OCI-LY7 (cell line): ENCODE results near the gene SETD7. TPM values are rescaled to one million over a fixed set of nuclear protein-coding genes. Genes with fewer than 3 reads are reported as not detected.
"Not testable (repeated sequence)": the region's sequence is repeated elsewhere in the genome, so short reads cannot be mapped to it uniquely, and the experiment has no call there.

Experiments used
- BruUV-seq: library from RNA; stranded (reverse); fragments of 400-500 nt; replicated peaks from 2 replicates; lab custom pipeline; 2021; lab: Mats Ljungman, UMichigan
- CTCF ChIA-PET: fragments of 300-600 bp; sonication (Branson Sonifier 250); formaldehyde crosslinking; loops from one replicate; lab custom pipeline; 2022; ENCODE audit warnings: antibody characterized with exemption; ENCODE audit not compliant: unreplicated experiment; lab: Charles Lee
- POLR2A ChIA-PET: fragments of 300-600 bp; sonication (Branson Sonifier 250); formaldehyde crosslinking; loops from one replicate; lab custom pipeline; 2022; ENCODE audit warnings: antibody characterized with exemption; lab: Charles Lee
- DNase-seq: peaks from one replicate; pipeline ENCODE4 v3.0.0-alpha.2; 2015; ENCODE audit warnings: low spot score
- H2AFZ ChIP-seq: fragments of 200-600 bp; sonication (generic), shearing (Covaris generic); 2 replicates; pipeline ENCODE4 v1.6.1; 2014; ENCODE audit warnings: mild to moderate bottlenecking, antibody characterized with exemption, low read length, moderate library complexity
- H3K27ac ChIP-seq: fragments of 200-600 bp; sonication (generic); 2 replicates; pipeline ENCODE4 v1.5.1; 2014; ENCODE audit warnings: mixed run types, low read depth, mild to moderate bottlenecking, moderate library complexity, low read length, inconsistent platforms; ENCODE audit not compliant: poor library complexity, severe bottlenecking
- H3K36me3 ChIP-seq: fragments of 200-600 bp; sonication (generic); 2 replicates; pipeline ENCODE4 v1.6.1; 2014; ENCODE audit warnings: mild to moderate bottlenecking, antibody characterized with exemption, low read length, moderate library complexity, mixed read lengths; ENCODE audit not compliant: insufficient read depth
- H3K4me1 ChIP-seq: fragments of 200-600 bp; sonication (generic); 2 replicates; pipeline ENCODE4 v1.5.1; 2014; ENCODE audit warnings: mild to moderate bottlenecking, low read length; ENCODE audit not compliant: insufficient read depth, poor library complexity, severe bottlenecking
- H3K4me2 ChIP-seq: fragments of 200-600 bp; sonication (generic); 2 replicates; pipeline ENCODE4 v1.6.1; 2014; ENCODE audit warnings: mild to moderate bottlenecking, low read length
- H3K4me3 ChIP-seq: fragments of 200-600 bp; sonication (generic); 2 replicates; pipeline ENCODE4 v1.5.1; 2014; ENCODE audit warnings: mild to moderate bottlenecking, low read depth, low read length; ENCODE audit not compliant: poor library complexity, severe bottlenecking
- H3K79me2 ChIP-seq: fragments of 200-600 bp; sonication (generic); 2 replicates; pipeline ENCODE4 v1.6.1; 2016; ENCODE audit warnings: low read depth, mild to moderate bottlenecking, low read length, moderate library complexity, mixed read lengths; ENCODE audit not compliant: insufficient read depth
- H3K9me2 ChIP-seq: fragments of 200-600 bp; sonication (generic); 2 replicates; pipeline ENCODE4 v1.6.1; 2016; ENCODE audit warnings: mild to moderate bottlenecking, low read length, mixed read lengths; ENCODE audit not compliant: insufficient read depth
- H3K9me3 ChIP-seq: fragments of 200-600 bp; sonication (generic); 2 replicates; pipeline ENCODE4 v1.6.1; 2014; ENCODE audit warnings: mild to moderate bottlenecking, mixed run types, low read length, mixed read lengths
- H4K20me1 ChIP-seq: fragments of 200-600 bp; sonication (generic); 2 replicates; pipeline ENCODE4 v1.6.1; 2014; ENCODE audit warnings: mild to moderate bottlenecking, antibody characterized with exemption, low read length, moderate library complexity, mixed read lengths; ENCODE audit not compliant: insufficient read depth
- EZH2phosphoT487 ChIP-seq: fragments of 200-600 bp; sonication (generic); IDR thresholded peaks from 2 replicates; pipeline ENCODE4 v1.6.1; 2018; ENCODE audit warnings: low read depth, borderline replicate concordance, mild to moderate bottlenecking, mixed run types, antibody characterized with exemption, low read length, moderate library complexity, mixed read lengths
- intact Hi-C: fragments of 100-400 bp; cut with micrococcal nuclease; formaldehyde crosslinking; loops from one replicate; pipeline ENCODE4 v1.10.0; 2022; ENCODE audit not compliant: unreplicated experiment
- total RNA-seq, 2 experiments: library from RNA; depleted of rRNA in 1 of 2; stranded (reverse); fragments of >200 nt in 1 of 2; shearing (Covaris generic) in 1 of 2; gene quantifications; 2 replicates each; pipeline ENCODE4 v1.2.3, GENCODE V29; 2014 to 2022
- TF ChIP-seq, protein P1 (sequence below): fragments of 200-600 bp; sonication (generic); conservative IDR thresholded peaks from 2 replicates; pipeline ENCODE4 v1.5.1; 2014; ENCODE audit warnings: mild to moderate bottlenecking, antibody characterized with exemption, low read length, moderate library complexity, mixed read lengths

The SETD7 gene
- total RNA-seq, 2 experiments from 2014 or later = 17.6 to 37.3 TPM

- H3K4me1 ChIP-seq = no peaks in the 10 kb centered on the region
- no TSS peak for BruUV-seq
- no peaks in the 10 kb centered on the region for H4K20me1 ChIP-seq
- no peak for DNase-seq
- peaks cover 27% of the 10 kb centered on the region for H3K36me3 ChIP-seq
- H3K4me3 ChIP-seq = no peak overlapping the region
- intact Hi-C loops = no loop called here
- no peak overlapping the region for H3K4me2 ChIP-seq
- H3K9me3 ChIP-seq = peaks cover 26% of the 10 kb centered on the region; the same call in 1 of the 2 replicates
- POLR2A ChIA-PET = interaction anchor here (1.1 to 1.9 kb wide), 3 partner anchors 10 to 86 kb away, joined by 3 to 6 read pairs (median 3); partner anchors contain the start of gene SETD7
- no peak overlapping the region for H2AFZ ChIP-seq
- no peaks in the 10 kb centered on the region for H3K9me2 ChIP-seq
- CTCF ChIA-PET = no interaction called here
- no peak overlapping the region for H3K27ac ChIP-seq
- TF ChIP-seq, protein P1, sequence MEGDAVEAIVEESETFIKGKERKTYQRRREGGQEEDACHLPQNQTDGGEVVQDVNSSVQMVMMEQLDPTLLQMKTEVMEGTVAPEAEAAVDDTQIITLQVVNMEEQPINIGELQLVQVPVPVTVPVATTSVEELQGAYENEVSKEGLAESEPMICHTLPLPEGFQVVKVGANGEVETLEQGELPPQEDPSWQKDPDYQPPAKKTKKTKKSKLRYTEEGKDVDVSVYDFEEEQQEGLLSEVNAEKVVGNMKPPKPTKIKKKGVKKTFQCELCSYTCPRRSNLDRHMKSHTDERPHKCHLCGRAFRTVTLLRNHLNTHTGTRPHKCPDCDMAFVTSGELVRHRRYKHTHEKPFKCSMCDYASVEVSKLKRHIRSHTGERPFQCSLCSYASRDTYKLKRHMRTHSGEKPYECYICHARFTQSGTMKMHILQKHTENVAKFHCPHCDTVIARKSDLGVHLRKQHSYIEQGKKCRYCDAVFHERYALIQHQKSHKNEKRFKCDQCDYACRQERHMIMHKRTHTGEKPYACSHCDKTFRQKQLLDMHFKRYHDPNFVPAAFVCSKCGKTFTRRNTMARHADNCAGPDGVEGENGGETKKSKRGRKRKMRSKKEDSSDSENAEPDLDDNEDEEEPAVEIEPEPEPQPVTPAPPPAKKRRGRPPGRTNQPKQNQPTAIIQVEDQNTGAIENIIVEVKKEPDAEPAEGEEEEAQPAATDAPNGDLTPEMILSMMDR = no peak
- H3K79me2 ChIP-seq = peaks cover 23% of the 10 kb centered on the region
Measured at GRCh38 chr4:139469869-139470268, 86.2 kb downstream of the SETD7 start.

DNA sequence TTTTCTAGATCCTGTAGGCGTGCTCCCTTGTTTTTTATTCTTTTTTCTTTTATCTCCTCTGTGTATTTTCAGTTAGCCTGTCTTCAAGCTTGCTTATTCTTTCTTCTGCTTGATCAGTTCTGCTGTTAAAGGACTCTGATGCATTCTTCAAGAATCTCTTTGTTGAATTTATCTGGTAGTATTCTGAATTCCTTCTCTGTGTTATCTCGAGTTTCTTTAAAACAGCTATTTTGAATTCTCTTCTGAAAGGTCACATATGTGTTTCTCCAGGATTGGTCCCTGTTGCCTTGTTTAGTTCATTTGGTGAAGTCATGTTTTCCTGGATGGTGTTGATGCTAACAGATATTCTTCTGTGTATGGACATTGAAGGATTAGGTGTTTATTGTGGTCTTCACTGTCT, 86.8 kb downstream of the SETD7 start:
- no peak overlapping the region for H2AFZ ChIP-seq
- peaks cover 23% of the 10 kb centered on the region for H3K36me3 ChIP-seq
- no peak for DNase-seq
- H3K79me2 ChIP-seq = peaks cover 23% of the 10 kb centered on the region
- intact Hi-C loops = no loop called here
- no TSS peak for BruUV-seq
- H3K27ac ChIP-seq = no peak overlapping the region
- POLR2A ChIA-PET = interaction anchor here (1.4 to 1.9 kb wide), 2 partner anchors 13 to 35 kb away, joined by 4 to 6 read pairs; no protein-coding TSS in a partner anchor
- H3K4me3 ChIP-seq = no peak overlapping the region
- no peaks in the 10 kb centered on the region for H3K9me2 ChIP-seq
- CTCF ChIA-PET = no interaction called here
- peaks cover 26% of the 10 kb centered on the region; the same call in 1 of the 2 replicates for H3K9me3 ChIP-seq
- no peaks in the 10 kb centered on the region for H3K4me1 ChIP-seq
- H3K4me2 ChIP-seq = no peak overlapping the region
- TF ChIP-seq, protein P1 = no peak
- TF ChIP-seq EZH2phosphoT487 = no peak
- no peaks in the 10 kb centered on the region for H4K20me1 ChIP-seq

DNA sequence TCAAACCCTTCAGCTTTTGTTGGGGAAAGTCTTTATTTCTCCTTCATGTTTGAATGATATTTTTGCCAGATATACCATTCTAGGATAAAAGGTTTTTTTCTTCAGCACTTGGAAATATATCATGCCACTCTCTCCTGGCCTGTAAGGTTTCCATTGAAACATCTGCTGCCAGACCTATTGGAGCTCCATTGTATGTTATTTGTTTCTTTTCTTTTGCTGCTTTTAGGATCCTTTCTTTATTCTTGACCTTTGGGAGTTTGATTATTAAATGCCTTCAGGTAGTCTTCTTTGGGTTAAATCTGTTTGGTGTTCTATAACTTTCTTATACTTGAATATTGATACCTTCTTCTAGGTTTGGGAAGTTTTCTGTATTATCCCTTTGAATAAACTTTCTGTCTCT, 87.3 kb downstream of the SETD7 start:
- H3K4me3 ChIP-seq, BruUV-seq, CTCF ChIA-PET, H3K4me1 ChIP-seq, DNase-seq, H2AFZ ChIP-seq, H4K20me1 ChIP-seq, H3K4me2 ChIP-seq, H3K27ac ChIP-seq, H3K9me2 ChIP-seq, intact Hi-C loops: not testable (repeated sequence)
- POLR2A ChIA-PET = interaction anchor here (1.4 to 1.9 kb wide), 2 partner anchors 12 to 36 kb away, joined by 4 to 6 read pairs; no protein-coding TSS in a partner anchor
- peaks cover 22% of the 10 kb centered on the region for H3K36me3 ChIP-seq
- H3K79me2 ChIP-seq = peaks cover 28% of the 10 kb centered on the region
- peaks cover 26% of the 10 kb centered on the region; the same call in 1 of the 2 replicates for H3K9me3 ChIP-seq
